ENCODE data around the gene LIME1.

DNA sequence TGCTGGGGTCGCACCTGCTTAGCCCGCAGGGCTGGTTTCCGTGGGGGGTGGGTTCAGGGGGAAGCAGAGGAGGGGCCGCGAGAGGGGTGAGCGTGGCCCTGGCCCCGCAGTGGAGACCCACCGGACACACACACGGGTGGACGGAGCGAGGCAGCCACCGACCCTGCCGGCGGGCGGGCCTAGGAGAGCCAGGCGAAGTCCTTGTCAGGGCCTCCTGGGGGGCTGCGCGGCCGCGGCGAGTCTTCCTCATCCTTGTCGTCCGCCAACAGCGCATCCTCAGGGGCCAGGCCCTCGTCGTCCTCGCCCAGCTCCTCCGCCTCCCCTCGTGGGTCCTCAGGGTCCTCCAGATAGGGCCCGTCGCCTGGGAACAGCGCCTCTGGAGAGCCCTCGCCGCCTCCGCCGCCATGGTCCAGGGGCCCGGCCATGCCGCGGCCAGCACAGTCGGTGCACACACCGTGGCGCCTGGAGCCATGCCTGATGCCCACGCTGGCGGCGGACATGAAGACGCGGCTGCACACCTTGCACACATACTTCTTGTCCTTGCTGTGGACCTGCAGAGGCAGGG lies 10.4 kb downstream of the LIME1 start:
- TF ChIP-seq, protein P1, sequence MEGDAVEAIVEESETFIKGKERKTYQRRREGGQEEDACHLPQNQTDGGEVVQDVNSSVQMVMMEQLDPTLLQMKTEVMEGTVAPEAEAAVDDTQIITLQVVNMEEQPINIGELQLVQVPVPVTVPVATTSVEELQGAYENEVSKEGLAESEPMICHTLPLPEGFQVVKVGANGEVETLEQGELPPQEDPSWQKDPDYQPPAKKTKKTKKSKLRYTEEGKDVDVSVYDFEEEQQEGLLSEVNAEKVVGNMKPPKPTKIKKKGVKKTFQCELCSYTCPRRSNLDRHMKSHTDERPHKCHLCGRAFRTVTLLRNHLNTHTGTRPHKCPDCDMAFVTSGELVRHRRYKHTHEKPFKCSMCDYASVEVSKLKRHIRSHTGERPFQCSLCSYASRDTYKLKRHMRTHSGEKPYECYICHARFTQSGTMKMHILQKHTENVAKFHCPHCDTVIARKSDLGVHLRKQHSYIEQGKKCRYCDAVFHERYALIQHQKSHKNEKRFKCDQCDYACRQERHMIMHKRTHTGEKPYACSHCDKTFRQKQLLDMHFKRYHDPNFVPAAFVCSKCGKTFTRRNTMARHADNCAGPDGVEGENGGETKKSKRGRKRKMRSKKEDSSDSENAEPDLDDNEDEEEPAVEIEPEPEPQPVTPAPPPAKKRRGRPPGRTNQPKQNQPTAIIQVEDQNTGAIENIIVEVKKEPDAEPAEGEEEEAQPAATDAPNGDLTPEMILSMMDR (IDR thresholded peaks at IDR 0.05): no peak
- no peak for TF ChIP-seq POLR2AphosphoS5 (IDR thresholded peaks at IDR 0.05)
- TF ChIP-seq POLR2A (IDR thresholded peaks at IDR 0.05): no peak

Measured in suprapubic skin (tissue), 4 donors.